GM19193 (cell line): Measurements from ENCODE around the gene DOCK1.

Experiments used
- POLR2A ChIP-seq: IDR thresholded peaks from 4 replicates; pipeline ENCODE4 v1.6.1; 2011; ENCODE audit not compliant: insufficient read depth, insufficient read length; ENCODE audit errors: extremely low read depth

Gene DOCK1

GRCh38 chr10:127372361-127372760 is 467.1 kb downstream of the DOCK1 start:
- TF ChIP-seq POLR2A: no peak

GRCh38 chr10:127374074-127374680 is 468.9 kb downstream of the DOCK1 start:
- no peak for TF ChIP-seq POLR2A

DNA sequence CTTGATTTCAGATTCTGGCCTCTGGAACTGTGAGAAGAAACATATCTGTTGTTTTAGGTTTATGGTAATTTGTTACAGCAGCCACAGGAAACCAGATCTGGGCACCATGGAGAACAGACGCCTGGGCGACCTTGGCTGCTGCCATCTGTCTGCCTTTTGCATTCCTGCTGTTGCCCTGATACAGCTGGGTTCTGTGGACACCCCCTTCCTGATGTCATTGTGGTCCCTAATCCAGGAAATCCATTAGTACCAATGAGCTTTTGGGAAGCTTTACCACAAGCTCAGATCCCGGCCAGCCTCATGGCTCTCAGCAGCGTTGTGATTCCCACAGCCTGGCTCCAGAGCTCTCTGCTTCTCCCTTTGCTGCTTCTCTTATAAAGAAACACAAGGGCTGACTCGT is 469.7 kb downstream of the DOCK1 start:
- TF ChIP-seq POLR2A: no peak

DNA sequence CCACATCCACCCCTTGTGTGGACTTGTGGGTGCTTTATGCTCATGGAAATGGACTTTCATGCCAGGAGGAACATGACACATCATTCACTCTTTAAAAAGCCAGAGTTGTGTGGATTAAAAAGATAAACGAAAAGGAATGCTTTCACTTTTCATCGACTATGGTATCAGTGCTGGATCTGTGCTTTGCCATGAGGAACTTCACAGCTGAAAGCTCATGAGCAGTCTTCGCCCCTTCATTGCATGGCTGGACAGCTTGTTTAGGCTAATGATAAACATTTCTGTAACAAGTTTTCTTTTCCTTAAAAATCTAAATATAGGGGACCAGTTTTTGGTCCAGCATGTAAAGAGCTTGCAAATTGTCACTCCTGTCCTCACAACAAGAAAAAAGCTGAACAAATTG is 470.2 kb downstream of the DOCK1 start:
- TF ChIP-seq POLR2A: no peak

- TF ChIP-seq POLR2A: no peak
Measured at GRCh38 chr10:127376071-127376470, 470.8 kb downstream of the DOCK1 start.

GRCh38 chr10:127378628-127379027 is 473.4 kb downstream of the DOCK1 start:
- no peak for TF ChIP-seq POLR2A

- no peak for TF ChIP-seq POLR2A
Measured at GRCh38 chr10:127384532-127384931, 479.3 kb downstream of the DOCK1 start.

- TF ChIP-seq POLR2A: no peak
Measured at GRCh38 chr10:127385066-127385465, 479.8 kb downstream of the DOCK1 start.

DNA sequence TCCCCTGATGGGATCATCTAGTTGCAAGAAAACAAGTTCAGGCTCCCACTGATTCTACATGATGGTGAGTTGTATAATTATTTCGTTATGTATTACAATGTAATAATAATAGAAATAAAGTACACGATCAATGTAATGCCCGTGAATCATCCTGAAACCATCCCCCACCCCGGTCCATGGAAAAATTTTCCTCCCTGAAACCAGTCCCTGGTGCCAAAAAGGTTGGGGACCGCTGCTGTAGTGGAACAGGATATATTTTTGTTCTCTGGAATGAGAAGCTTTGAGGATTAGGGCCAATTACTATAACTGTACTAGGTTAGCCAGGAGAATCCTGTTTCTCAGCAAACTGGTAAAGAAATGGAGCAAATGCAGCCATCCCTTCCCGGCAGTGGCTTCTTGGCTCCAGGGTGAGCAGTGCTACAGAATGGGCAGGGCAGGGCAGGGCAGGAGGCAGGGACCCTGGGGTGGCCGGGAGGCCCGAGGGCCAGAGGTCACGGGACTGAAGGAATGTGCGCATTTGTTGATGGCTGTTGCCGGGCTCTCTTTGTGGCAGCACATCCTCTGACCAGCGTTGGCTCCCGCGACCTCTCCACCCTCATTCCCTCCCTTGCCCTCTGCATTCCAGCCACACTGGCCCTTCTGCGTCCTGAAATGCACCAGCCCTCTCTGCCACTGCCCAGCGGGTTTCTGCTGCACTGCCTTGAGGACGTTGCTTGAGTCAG is 481.5 kb downstream of the DOCK1 start:
- TF ChIP-seq POLR2A: no peak

DNA sequence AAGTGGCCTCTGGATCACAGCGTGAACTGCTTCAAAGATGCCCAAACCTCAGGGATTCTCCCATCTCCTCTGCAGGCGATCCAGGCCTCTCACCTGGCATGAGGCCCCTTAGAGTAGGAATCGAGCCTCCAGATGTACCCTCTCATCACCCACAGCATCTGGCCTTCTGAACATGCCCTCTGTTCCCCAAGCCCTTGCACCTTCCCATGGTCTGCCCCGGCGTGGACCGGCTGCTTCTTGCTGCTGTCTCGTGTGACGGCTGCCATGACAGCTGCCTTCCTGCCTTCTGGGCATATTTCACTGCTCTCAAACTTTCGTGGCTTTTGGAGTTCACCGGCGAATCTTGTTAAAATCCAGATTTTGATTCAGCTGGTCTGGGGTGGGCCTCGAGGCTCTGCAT is 486.6 kb downstream of the DOCK1 start:
- TF ChIP-seq POLR2A: no peak

DNA sequence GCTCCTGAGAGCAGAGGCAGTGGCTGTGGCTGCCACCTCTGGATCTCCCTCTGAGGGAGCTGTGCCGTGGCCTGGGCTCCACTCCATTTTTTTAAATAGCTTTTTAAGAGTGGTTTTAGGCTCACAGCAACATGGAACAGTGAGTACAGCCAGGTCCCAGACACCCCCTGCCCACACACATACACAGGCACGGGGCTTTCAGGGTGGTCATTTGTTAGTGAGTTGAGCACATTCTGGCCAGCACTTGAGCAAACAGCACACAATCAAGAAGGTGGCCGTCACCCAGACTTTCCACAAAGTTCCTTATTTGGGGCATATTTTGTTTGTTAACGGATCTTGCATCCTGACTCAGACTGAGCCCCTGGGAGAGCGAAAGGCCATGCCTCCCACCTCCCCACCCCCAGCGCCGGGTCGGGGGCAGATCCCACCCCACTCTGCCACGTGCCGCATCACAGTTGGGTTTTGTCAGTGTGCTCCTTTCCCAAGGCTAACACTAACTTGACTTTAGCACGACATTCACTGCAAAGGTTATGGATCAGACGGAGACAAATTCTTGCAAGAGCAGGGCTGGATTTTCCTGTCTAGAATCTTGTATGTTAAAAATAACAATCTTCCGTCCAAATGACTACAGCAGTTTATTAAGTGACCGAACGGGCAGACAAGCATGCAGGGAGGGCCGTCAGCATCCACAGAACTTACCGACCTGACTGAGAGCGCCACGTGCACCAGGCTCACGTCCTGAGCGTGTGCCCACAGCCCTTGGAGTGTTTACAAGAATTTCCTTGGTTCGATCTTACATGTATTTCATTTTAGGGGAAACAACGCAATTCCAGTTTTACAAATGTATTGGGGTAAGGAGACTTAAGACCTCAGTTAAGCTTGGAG is 487.4 kb downstream of the DOCK1 start:
- no peak for TF ChIP-seq POLR2A

GRCh38 chr10:127398140-127398970 is 493.1 kb downstream of the DOCK1 start:
- no peak for TF ChIP-seq POLR2A

DNA sequence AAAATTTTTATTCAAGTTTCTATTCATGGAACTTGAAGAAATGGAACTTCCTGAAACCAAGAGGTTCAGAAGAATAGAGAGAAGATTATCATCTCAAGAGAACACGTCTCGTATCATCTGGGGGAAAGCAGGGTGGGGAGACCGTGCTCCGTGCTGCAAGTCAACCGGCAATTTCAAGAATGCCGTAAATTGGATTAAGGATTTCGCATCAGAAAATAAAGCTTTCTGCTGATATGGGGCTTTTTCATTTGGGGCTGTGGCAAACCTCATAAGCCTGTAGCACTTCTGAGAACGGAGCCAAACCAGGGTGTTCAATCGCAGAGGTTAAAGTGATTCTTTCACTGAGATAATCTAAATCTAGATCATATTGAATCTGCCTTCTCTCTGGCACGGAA is 493.7 kb downstream of the DOCK1 start:
- no peak for TF ChIP-seq POLR2A

DNA sequence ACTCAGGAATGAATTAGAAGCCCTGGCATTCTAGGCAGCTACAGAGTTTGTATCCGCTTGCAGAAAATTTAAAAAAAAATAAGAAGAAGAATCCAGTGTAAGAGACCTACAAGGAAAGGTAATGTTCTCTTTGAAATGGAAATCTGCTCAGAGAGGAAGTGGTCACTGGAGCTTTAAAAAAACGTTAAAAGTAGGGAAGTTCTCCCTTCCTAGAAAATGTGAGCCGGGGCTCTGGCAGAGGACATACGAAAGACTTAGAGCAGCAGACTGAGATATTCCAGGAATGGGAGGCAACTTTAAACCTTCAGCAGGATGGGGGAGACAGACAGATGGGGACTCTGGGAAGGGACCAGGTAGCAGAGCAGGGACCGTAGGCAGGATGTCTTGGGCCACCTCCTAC is 494.4 kb downstream of the DOCK1 start:
- no peak for TF ChIP-seq POLR2A

- no peak for TF ChIP-seq POLR2A
Measured at GRCh38 chr10:127400216-127400615, 495.0 kb downstream of the DOCK1 start.

- TF ChIP-seq POLR2A: no peak
Measured at GRCh38 chr10:127402596-127403409, 497.6 kb downstream of the DOCK1 start.
